Chondrocyte (in vitro differentiated cells): Measurements from ENCODE around the gene CEP72. TPM values are rescaled to one million over a fixed set of nuclear protein-coding genes. Genes with fewer than 3 reads are reported as not detected.

ENCODE experiments used
- DNase-seq: peaks from one replicate; pipeline ENCODE4 v3.0.0; 2021; ENCODE audit warnings: mixed read lengths, low spot score
- H3K27ac Mint-ChIP-seq: one replicate; pipeline ENCODE4 v1.8.0; 2021; ENCODE audit warnings: mild to moderate bottlenecking, moderate library complexity, mixed read lengths; ENCODE audit not compliant: unreplicated experiment
- H3K27me3 Mint-ChIP-seq: 2 replicates; pipeline ENCODE4 v1.8.0; 2021; ENCODE audit warnings: low read depth, mixed read lengths
- H3K36me3 Mint-ChIP-seq: 2 replicates; pipeline ENCODE4 v1.8.0; 2021; ENCODE audit warnings: low read depth, mixed read lengths
- H3K4me1 Mint-ChIP-seq: 2 replicates; pipeline ENCODE4 v1.8.0; 2021; ENCODE audit warnings: low read depth, mild to moderate bottlenecking, mixed read lengths
- H3K4me3 Mint-ChIP-seq: one replicate; pipeline ENCODE4 v1.8.0; 2021; ENCODE audit warnings: mild to moderate bottlenecking, moderate library complexity, mixed read lengths; ENCODE audit not compliant: unreplicated experiment
- H3K9me3 Mint-ChIP-seq: 2 replicates; pipeline ENCODE4 v1.8.0; 2021; ENCODE audit warnings: low read depth, mixed read lengths
- CTCF ChIP-seq: fragments of 200-600 bp; sonication (generic); IDR thresholded peaks from 2 replicates; pipeline ENCODE4 v1.5.0; 2021; ENCODE audit warnings: antibody characterized with exemption, mild to moderate bottlenecking, moderate library complexity
- total RNA-seq: library from RNA; stranded (reverse); gene quantifications from 3 replicates; pipeline ENCODE4 v1.2.1, GENCODE V29; 2021

Gene CEP72
- total RNA-seq, 1 donor from 2014 or later = 3.3 TPM

GRCh38 chr5:666816-667498 is 54.8 kb downstream of the CEP72 start:
- H3K27ac Mint-ChIP-seq = no peak overlapping the region
- TF ChIP-seq CTCF = no peak
- no peak for DNase-seq
- H3K27me3 Mint-ChIP-seq = no peaks in the 10 kb centered on the region
- H3K4me1 Mint-ChIP-seq = no peaks in the 10 kb centered on the region
- H3K9me3 Mint-ChIP-seq = no peaks in the 10 kb centered on the region
- no peak overlapping the region for H3K4me3 Mint-ChIP-seq
- peaks cover 4% of the 10 kb centered on the region for H3K36me3 Mint-ChIP-seq

GRCh38 chr5:668283-668995 is 56.3 kb downstream of the CEP72 start:
- no peak for DNase-seq
- Mint-ChIP-seq H3K36me3 (peaks cover 4% of the 10 kb centered on the region), H3K9me3 (no peaks in the 10 kb centered on the region), H3K4me1 (peaks cover 9% of the 10 kb centered on the region), H3K27ac (no peak overlapping the region), H3K27me3 (peaks cover 5% of the 10 kb centered on the region), H3K4me3 (no peak overlapping the region)
- TF ChIP-seq CTCF = no peak

DNA sequence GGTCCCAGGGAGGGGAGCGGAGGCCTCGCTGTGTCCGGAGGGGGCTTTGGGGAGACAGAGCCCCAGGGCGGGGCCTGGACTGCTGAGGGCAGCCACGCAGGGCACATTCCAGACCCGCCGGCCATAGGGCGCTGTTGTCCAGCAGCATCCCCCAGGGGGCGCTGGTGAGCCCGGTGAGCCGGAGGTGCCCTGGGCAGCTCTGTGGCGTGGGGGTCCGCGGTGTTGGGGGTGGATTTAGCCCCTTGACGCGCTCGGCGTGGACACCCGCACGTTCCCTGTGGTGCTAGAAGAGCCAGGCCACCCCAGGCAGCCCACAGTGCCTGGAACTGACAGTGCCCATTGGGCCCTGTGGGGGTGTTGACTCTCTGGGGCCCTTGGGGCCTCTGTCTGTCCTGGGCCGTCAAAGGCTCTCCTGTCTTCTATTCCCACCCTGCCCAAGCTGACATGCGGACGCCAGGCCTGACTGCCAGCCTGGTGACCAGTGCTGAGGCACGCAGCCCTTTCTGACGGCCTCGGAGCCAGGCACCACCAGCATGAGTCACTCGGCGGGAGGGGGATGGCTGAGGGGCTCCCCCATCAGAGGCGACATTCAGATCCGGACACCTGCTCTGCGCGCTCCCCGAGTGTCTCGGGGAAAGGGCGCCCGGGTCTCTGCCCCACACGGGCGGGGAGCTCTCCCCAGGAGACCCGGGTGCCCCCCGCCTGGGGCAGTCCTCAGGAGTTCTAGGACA is 57.1 kb downstream of the CEP72 start:
- no peak for DNase-seq
- peaks cover 9% of the 10 kb centered on the region for H3K4me1 Mint-ChIP-seq
- peaks cover 4% of the 10 kb centered on the region for H3K36me3 Mint-ChIP-seq
- no peak overlapping the region for H3K4me3 Mint-ChIP-seq
- peak; percentile 80 for TF ChIP-seq CTCF
- no peaks in the 10 kb centered on the region for H3K9me3 Mint-ChIP-seq
- peaks cover 5% of the 10 kb centered on the region for H3K27me3 Mint-ChIP-seq
- H3K27ac Mint-ChIP-seq = no peak overlapping the region

- no peak overlapping the region for H3K4me3 Mint-ChIP-seq
- DNase-seq = no peak
Observed at GRCh38 chr5:669842-670395, 57.8 kb downstream of the CEP72 start.

More at GRCh38 chr5:669842-670395, 57.8 kb downstream of the CEP72 start:
- Mint-ChIP-seq H3K36me3 (peaks cover 4% of the 10 kb centered on the region), H3K27ac (no peak overlapping the region), H3K4me1 (peaks cover 9% of the 10 kb centered on the region), H3K27me3 (peaks cover 5% of the 10 kb centered on the region), H3K9me3 (no peaks in the 10 kb centered on the region)
- TF ChIP-seq CTCF = no peak
